ENCODE measurements around the gene TXLNB.

DNA sequence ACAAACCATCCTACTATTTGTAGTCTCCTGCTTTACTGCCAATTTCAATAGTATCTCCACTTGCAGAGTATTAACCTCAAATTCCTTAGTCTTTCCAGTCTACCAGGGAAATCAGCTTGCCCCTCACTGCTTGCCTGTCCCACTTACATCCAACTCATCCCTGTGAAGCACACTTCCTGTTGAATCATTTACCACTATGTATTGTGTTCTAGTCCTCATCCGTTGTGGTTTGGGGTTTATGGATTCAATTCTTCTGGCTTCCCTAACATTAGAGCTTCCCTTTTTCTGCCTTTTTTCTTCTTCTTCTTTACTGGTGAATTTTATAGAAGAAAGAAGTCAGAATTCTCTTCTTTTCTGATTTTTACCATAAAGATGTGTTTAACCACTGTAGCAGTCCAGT, 5.1 kb upstream of the TXLNB start:
- TF ChIP-seq POLR2A (IDR thresholded peaks at IDR 0.05; ENCODE audit: low read depth, low read length) (no peak), RFX5 (IDR thresholded peaks at IDR 0.05; ENCODE audit: low read depth, low read length) (no peak)
